Measurements from ENCODE around the gene ACOX3.
"Not testable (repeated sequence)": the region's sequence is repeated elsewhere in the genome, so short reads cannot be mapped to it uniquely, and the experiment has no call there.

Gene ACOX3

DNA sequence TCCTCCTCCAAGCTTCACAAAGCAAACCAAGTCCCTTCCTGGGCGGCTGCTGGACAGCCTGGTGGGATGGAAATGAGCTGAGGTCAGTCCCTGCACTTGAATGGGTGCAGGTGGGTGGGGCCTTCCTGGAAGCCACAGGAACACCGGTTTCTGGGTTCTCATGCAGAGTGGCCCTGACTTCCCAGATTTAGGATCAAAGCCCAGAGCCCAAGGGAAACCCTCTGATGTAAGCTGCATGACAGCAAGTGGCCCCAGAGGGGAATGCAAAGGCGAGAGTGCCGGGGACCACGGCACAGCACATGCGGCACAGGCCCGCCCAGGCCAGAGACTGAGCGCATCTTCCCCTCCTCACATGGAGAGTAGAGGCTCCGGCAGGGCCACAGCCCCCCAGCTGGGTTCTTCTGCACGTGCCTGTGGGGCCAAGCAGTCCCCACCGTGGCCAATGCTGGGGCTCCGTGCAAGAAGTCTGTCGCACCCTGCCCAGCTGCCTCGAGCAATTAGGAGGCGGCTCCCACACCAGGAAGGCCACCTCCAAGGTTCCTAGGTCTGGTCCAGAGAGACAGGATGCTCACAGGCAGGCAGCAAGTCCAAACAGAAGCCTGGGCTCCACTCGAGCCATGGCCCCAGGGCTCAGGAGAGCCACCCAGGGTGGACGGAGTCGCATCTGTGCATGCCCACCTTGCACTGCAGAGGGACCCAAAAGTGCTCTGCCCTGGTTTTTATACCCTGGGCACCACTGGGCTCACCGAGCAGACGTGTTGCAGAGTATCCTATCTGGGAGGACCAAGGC is 88.0 kb downstream of the ACOX3 start:
- DNase-seq (ENCODE audit: low read depth in 3 of 3): no peak

DNA sequence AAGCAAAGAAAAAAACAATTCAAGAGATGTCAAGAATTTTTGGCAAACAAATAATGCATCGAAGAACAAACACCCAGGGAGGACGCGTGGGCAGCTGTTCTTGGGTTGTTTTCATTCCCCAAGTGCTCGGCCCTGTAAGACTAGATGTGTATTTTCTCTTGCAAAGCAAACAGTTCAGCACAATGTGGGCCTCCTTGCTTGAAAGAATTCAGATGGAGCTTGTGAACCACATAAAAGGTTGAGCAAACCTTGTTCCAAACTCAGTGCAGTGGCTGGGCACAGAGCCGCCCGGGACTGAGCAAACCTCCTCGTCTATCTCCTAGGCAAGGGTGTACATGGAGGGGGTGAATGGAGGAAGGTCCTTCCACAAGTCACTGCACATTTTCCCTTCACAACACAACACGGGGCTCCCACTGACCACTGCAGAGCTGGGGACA is 88.6 kb downstream of the ACOX3 start:
- no peak for DNase-seq (ENCODE audit: low read depth in 3 of 3)

DNA sequence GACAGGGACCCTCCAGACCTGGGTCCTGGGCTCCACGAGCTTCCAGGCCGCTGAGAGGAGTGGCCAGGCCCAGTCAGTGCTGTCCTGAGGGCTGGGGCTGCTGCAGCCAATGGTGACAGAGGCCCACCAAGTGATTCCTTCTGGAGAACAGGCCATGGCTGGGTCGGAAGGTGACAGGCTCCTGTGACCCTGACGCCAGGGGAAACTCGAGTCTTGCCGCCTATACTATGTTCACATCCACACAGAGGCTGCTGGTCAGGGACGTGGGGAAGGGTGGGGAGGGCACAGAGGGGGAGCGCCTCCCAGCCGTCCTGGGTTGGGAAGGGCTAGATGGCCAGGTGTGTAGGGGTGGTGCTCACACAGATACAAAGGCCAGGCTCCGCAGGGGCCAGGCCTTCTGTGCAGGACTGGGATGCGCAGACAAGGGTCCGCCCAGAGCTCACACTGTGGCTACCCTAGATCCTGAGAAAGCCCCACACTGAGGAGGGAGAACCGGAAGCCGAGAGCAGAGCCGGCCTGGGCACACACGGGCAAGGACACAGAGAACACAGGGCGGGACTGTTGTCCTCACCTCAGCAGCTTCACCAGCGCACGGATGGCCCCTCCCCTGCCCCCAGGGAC is 89.6 kb downstream of the ACOX3 start:
- no peak for DNase-seq (ENCODE audit: low read depth in 3 of 3)

DNA sequence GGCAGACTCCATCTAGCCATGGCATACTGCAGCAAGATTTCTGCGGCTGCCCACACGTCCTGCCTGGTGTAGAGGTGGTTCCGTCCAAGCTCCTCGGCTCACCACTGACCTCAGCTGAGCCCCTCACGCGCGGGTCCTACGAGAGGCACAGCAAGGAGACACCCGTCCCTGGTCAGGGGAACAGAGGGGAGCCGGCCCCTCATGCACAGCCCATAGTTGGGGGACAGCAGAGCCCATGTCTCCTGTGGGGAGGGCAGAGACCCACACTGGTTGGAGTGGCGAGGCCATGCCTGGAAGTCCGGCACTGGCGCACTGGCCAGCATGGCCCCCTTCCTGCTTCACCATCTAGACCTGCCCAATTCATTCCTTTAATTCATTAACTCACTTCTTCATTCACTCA is 90.2 kb downstream of the ACOX3 start:
- DNase-seq (ENCODE audit: low read depth in 3 of 3): no peak

DNA sequence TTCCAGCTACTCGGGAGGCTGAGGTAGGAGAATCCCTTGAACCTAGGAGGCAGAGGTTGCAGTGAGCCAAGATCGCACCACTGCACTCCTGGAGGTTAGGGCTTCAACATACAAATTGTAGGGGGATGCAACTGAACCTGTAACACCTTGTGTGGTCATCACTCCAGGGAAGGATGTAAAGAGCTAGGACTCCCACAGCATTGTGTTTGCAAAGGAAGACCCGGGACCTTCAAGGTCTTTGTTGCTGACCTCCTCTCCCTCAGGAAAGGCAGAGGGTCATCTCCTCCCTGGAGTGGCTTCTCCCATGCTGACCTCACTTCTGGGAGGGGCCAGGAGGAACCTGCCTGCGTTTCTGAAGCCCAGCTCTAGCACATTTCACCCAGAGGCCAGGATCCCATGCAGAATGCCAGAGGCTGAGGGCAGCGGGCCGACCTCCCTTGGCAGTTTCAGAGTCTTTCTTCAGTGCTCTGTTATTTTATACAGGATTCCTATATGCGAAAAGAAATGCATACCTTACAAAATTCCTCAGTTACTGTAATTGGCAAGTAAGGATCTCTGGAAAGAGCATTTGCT is 90.8 kb downstream of the ACOX3 start:
- no peak for DNase-seq (ENCODE audit: low read depth in 3 of 3)

DNA sequence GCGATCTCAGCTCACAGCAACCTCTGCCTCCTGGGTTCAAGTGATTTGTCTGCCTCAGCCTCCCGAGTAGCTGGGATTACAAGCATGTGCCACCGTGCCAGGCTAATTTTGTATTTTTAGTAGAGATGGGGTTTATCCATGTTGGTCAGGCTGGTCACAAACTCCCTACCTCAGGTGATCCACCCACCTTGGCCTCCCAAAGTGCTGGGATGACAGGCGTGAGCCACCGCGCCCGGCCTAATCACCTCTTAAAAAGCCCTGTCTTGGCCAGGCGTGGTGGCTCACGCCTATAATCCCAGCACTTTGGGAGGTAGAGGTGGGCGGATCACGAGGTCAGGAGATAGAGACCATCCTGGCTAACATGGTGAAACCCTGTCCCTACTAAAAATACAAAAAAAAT is 91.3 kb downstream of the ACOX3 start:
- not testable (repeated sequence) for DNase-seq (ENCODE audit: low read depth in 3 of 3)

DNA sequence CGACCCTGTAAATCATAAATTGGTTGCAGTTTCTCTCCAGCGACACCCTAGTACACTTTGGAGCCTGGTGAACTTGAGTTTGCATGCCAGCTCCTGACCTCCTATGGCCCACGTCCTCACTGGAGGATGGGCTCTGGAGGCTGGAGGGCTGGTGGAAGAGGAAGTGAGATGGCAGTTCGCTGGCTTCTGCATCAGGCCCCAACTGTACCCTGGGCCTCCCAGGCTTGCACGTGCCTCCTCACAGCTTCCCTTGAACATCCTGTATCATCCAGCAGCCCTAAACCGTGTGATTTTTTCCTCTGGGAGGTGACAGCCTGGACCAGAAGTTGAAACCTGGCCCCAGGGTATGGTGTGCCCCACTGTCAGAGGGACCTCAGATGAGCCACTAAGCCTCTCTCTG is 92.5 kb downstream of the ACOX3 start:
- no peak for DNase-seq (ENCODE audit: low read depth in 3 of 3)

DNA sequence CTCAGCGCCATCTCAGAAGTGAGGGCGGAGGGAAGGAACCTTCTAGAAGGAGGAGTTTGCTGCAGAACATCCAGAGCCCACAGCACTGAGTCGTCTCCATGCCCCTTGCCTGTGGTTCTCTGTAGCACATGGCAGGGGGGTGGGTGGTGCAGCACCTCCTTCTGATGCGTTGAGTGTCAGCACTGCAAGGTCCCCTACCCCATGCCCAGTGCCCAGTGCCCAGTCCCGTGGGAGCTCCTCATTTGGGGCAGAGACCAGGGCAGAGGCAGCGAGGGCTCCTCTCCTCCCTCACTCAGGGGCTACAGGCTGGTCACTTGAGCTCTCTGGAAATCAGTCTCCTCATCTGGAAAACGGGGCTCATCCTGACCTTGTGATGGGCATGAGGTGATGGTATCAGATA is 92.9 kb downstream of the ACOX3 start:
- no peak for DNase-seq (ENCODE audit: low read depth in 3 of 3)

DNA sequence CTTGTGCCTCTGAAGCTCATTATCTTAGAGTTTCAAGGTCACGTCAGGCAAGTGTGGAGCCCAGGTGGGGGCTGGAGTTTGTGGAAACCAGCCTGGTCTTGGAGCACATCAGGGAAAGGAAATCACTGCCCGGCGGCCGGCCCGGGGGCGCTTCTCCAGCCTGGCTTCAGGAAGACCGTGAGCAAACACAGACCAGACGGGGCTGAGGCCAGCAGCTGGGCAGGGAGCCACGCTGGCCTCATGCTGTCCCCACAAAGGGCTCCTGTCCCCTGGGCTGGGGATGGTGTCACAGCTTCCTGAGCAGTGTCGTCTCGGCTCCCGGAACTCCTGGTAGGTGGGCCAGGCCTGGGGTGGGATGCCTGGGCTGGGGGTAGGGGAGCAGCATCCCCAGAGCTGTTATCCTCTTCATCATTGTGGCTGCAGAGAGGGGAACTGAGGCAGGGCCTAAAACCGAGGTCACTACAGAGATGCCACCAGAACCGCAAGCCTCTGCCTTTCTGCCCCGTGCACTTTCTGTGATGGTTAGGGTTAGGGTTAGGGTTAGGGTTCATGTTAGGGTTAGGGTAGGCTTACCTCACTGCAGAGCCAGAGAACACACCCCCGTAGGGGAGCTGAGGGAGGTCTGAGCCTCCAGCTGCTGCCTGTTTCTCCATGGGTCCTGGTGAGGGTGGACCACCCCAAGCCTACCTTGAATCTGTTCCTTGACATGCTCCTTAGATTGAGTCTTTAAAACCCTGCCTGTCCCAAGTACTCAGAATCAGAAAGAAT is 93.5 kb downstream of the ACOX3 start:
- no peak for DNase-seq (ENCODE audit: low read depth in 3 of 3)

DNA sequence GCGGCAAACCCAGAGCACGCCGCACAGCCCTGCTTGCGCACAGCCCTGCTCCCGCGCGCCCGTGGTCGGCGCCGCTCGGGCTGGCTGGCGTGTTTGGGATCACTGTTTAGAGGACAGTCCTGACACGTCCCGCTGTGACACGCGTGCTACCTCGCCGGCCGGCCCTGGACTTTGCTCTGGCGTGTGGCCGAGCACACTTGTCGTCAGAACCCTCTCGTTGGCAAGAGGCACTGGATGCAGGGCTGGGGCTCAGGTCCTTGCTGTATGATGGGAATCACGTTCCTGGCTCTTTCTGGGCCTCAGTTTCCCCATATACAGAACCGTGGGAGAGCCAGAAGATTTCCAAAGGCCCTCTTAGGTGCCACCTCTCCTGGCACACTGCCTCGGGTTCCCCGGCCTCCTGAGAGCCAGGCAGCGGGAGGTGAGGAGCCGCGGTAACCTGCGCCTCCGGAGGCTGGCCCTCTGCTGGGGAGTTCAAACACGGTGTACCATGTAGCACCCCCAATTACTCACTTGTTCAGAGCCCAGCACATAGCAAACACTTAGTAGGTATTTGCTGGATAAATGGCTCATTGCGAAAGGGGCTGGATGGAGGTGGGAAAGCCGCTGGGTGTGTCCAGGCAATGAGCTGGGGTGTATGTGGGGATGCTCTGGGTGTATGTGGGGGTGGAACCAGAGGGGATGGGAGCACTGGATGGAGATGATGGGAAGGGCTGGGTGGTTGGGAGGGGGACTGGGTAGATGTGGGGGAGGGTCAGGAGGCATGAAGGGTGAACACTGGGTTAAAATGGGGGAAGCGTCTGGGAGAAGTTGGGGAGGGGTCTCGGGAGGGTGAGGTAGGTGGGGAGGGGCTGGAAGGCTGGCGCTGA is 94.3 kb downstream of the ACOX3 start:
- no peak for DNase-seq (ENCODE audit: low read depth in 3 of 3)

DNA sequence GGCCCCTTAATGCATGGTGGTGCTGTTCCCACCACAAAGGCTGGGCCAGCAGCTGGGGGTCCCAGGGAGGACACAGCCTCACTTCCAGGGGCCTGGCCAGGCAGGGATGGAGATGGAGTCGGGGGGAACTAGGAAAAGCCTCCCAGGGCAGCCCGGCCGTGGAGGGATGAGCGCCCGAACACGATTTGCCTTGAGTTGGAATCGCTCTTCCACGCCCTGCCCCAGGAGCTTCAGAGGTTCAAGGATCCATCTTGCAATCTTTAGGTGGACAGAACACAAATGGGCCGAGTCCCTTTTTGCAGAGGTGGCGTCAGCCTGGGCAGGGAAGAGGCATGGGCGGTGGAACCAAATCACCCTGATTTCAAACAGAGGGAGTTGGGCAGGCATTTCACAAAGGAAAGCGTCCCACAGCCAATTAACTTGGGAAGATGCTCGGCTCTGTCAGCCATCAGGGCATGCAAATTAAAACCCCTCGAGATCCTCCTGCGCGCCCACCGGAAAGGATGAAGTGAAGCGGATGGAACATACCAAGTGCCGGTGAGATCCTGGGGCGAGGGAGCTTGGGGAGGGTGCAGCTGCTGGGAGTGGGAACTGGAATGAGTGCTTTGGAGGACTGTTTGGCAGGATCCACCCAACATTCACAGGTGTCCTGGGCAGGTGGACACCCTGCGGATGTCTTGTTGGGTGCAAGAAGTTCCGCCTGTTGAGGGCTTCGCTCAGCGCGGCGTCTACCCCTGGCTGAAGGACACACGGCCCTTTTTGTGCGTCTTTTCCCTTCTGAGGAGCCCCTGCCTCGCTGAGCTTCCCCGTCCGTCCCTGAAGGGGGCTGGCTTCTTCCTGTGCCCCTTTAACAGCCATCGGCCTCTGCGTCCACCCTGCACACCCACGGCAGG is 95.2 kb downstream of the ACOX3 start:
- no peak for DNase-seq (ENCODE audit: low read depth in 3 of 3)

DNA sequence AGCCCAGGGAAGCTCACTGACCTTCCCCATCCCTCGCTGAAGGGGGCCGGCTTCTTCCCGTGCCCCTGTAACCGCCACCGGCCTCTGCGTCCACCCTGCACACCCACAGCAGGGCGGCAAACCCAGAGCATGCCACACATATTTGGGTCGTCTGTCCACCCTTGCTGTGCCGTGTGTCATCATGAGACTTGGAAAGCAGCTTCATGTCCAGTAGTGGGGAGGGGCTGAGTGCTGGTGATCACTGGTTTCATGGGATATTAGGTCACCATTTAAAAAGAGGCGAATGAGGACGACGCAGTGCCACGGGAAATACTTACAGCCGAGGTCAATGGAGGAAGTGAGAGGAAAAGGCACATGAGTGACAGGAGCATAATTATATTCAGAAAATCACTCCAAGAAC is 96.1 kb downstream of the ACOX3 start:
- no peak for DNase-seq (ENCODE audit: low read depth in 3 of 3)

DNA sequence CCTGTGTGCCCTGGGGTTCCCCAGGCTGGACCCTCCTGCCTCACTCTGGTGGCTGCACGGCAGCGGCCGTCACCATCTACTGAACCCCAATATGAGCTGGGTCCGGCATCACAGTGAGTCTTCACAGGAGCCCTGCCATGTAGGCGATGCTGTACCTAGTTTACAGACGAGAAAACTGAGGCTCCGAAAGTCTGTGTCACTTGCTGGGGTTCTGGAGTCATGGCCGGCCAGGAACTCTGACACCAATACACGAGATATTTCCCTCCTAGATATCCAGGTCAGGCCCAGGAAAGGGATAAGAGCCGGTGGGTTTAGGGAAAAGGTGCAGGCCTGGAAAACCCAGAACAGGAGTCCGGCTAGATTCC is 96.6 kb downstream of the ACOX3 start:
- DNase-seq (ENCODE audit: low read depth in 3 of 3): no peak

DNA sequence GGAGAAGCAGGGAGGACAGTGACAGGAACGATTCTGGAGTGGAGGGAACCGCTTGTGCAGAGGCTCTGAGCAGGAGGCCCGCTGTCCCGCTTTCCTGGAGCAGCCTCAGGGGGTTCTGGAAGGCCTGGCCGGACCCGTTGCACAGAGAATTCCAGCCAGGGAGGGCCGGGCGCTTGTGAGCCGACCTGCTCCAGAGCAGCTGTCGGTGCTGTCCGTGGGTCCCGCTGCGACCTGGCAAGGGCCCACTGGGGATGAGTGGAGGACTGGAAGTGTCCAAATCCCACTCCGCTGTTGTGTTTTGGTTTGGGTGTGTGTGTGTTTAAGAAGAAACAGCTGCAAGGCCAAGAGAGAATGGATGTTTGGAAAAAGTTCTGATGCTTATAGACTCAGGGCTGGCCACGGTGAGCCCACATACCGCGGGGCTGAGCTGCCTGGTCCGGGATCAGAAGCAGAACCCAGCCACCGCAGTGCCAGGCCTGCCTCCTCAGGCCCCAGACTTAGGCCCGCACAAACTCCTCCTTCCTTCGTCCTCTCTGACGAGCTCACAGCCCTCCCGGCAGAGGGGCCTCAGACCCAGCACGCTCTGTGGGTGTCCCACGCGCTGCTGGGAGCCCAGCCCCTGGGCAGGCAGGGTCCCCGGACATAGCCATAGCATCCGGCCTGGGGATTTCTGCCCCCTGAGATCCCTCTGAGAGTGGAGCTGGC is 97.1 kb downstream of the ACOX3 start:
- DNase-seq (ENCODE audit: low read depth in 3 of 3): no peak

DNA sequence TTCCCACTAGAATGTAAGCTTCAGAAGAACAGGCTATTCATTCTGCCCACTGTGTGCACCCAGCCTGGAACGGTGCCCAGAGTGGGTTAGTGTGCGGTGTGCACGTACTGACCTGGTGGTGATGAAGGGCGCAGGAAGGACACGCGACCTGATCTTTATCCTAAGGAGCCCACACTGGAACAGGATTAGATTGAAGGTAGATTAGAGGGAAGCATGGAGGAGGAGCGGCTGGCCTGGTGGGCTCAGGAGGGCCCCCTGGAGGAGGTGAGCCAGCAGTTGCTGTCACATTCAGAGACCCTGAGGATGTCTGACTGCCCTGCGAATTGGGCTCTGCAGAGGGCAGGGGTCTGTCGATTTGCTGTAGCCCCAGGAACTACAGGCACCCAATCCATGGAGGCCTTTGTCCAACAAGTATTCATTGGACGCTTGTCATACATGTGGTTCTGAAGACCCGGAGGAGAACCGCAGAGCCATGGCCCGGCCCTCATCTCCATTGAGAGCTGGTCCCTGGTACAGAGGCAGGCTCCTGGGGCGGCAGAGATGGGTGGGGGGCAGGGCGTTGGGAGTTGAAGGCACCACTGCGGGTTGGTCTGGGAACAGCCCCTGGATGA is 97.8 kb downstream of the ACOX3 start:
- DNase-seq (ENCODE audit: low read depth in 3 of 3): no peak

DNA sequence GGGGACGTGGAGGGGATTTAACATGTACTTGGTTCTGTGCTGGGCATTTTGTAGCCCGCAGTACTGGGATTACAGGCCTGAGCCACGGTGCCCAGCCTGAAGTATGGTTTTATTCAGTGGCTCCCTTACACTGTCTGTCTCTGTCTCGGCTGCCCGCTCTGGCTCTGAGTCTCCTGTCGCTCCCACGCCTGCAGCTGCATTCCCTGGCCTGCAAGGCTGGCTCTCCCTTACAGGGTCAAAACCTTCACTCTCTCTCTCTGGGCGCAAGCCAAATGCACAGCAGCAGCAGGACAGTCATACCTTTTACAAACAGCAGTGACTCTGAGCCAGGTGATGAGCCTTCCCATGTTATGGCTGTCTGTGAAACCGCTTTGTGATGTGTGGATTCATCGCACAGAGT is 98.8 kb downstream of the ACOX3 start:
- no peak for DNase-seq (ENCODE audit: low read depth in 3 of 3)

DNA sequence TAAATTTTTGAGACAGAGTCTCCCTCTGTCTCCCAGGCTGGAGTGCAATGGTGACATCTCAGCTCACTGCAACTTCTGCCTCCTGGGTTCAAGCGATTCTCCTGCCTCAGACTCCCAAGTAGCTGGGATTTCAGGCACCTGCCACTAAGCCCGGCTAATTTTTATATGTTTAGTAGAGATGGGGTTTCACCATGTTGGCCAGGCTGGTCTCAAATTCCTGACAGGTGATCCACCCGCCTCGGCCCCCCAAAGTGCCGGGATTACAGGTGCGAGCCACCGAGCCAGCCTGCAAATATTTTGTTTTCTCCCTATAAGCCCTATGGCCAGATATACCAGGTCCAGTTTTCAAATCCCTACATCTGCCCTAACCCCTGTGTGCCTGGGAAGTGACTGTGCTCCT is 99.2 kb downstream of the ACOX3 start:
- DNase-seq (ENCODE audit: low read depth in 3 of 3): not testable (repeated sequence)

DNA sequence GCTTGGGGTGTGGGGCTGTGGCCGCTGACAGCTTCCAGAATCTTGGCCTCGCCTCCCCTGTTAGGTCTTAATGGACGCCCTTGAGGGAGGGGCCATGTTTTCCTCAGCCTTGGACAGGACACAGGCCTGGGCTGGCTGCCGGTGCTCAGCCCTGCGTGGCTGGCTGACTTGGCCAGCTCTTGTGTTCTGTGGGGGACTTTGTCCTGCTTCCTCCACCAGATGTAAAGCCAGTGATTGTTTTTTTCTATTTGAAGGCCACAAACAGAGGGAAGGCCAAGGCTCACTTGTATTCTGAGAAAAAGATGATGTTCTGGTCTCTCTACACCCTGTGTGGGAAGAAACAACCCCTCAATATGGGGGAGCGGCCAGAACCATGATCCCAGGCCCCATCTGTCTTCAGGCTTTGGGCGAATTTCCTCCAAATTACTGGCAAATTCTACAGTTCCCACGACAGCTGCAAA is 99.7 kb downstream of the ACOX3 start:
- no peak for DNase-seq (ENCODE audit: low read depth in 3 of 3)

DNA sequence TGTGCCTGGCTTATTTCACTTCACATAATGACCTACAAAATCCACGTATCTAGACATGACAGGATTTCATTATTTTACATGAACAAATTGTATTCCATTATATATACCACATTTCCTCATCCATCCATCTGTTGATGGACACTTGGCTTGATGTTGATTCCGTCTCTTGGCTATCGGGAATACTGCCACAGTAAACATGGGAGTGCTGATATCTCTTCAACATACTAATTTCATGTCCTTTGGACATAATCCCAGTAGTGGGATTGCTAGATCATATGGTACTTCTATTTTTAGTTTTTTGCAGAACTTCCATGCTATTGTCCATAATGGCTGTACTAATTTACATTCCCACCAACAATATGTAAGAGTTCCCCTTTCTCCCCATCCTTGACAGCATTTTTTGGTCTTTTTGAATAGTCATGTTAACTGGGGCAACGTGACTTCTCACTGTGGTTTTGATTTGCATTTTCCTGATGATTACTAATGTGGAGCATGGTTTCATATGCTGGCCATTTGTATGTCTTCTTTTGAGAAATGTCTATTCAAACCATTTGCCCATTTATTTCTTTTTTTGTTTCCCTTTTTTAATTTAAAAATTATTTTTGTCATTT is 102.1 kb downstream of the ACOX3 start:
- DNase-seq (ENCODE audit: low read depth in 3 of 3): no peak

Data from stimulated activated CD4-positive, alpha-beta T cell treated with anti-CD3 and anti-CD28 coated beads, TNF-alpha, amount 100 ng/mL, for 4 hours (primary cell).